Endometrial microvascular endothelial cells (primary cell): ENCODE results near the gene JAML. TPM values are rescaled to one million over a fixed set of nuclear protein-coding genes. Genes with fewer than 3 reads are reported as not detected.

Experiments used
- in situ Hi-C: cut with HindIII; loops from 2 replicates; pipeline ENCODE4 v1.10.0; 2017; ENCODE audit warnings: low sequenced_read_pairs, low pct_unique_long_range_greater_than_20kb; ENCODE audit errors: inconsistent ontology term
- total RNA-seq: library from RNA; depleted of rRNA; stranded (reverse); fragments of >200 nt; gene quantifications from one replicate; pipeline ENCODE4 v1.2.3, GENCODE V29; 2015; ENCODE audit errors: inconsistent ontology term

JAML gene
- total RNA-seq, 1 donor from 2014 or later = not detected

DNA sequence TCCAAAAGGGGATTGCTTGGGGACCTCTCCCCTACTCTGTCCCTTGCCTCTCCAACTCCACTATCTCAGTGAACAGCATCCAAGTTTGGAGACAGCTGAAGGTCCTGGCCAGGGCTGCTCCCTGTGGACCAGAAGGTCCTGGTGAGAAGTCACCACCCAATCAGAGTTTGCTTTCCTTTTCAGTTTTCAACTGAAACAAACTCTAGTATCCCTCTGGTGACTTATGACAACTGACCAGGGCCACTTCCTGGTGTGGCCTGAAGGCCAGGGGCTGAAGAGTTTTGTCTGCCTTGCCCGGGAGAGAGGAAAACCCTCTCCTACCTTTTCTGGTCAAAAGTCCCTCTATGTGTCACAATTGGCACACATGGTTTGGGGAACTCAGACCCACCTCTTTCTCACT is 5.1 kb downstream of the JAML start:
- in situ Hi-C loops = no loop called here

DNA sequence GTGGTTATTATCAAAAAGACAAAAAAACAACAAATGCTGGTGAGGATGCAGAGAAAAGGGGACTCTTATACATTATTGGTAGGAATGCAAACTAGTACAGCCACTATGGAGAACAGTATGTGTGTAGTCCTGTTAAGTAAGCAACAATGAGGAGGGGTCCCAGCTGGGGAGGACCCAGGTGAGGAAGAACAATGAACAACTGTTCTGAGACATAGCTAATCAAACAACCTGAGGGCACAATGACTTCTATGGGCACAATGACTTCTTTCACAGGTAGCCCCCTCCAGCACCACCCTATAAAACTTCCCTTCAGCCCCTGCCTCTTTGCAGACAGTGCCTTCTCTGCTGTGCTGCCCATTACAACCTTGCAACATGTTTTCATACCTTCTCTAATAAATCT is 5.6 kb downstream of the JAML start:
- in situ Hi-C loops = no loop called here

DNA sequence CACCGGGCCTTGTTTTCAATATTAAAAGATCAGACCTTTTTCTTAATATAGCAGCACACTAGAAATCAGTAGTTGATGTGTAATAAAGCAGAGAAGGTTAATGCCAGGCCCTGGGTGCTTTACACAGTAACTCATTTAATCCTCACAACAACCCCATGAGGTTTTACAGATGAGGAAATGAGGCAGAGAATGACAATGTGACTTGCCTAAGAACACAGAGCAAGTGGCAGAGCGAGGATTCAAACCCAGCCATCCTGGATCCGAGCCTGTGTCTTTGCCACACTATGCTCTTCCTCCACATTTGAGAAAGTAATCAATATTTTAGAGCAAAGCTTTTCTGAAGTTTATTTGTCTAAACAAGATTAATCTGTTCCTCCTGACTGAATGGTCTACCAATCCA is 7.2 kb downstream of the JAML start:
- in situ Hi-C loops = no loop called here

DNA sequence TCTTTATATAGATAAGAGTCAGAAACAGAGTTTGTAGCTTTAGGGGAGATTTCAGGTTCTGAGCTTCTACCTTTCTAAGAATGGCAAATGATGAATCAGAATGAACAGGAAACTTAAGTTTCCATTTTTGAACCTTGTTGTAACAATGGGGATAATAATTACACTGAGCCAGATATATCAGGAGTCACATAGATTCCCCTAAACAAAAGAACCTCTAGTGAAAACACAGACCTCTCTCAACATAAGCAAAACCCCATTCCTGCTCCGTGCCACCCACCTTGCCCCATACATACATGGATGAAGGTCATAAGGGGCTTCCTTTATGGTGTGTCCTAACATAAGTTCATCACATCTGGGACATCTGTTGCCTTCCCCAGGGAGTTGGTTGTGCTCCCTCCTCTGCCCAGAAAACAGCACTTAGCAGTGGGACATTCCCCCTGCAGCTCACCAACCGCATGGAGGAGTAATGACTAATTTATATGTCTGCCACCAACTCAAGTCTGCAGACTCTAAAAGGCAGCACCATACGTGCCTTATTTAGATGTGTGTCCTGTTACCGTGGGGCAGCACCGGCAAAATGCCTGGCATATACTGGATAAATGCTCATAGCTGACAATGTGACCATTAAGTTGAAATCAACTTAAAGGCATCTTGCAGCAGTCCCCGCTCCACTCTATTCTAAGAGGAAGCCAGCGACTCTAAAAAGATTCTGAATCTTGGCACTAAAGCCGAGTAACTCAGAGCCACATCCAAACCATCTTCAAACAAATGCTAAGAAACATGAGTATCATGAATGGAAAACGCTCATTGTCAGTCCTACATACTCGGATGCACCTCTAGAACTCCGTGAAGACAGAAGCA is 8.0 kb downstream of the JAML start:
- in situ Hi-C loops = no loop called here

DNA sequence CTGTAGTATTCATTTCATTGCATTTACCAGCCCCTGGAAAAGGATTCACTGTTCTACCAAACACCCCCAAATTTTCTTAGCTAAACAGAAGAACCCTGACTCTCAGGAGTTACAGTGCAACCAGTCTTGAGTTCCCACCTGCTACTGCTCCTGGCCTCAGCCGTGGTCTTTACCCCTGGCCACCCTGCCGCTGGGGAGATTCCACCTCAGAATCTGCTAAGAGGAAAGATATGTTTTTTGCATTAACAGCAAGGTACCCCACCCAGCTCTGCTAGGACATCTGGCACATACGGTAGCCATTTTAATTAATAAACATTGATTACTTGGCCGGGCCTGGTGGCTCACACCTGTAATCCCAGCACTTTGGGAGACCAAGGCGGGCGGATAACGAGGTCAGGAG is 9.0 kb downstream of the JAML start:
- in situ Hi-C loops = no loop called here

DNA sequence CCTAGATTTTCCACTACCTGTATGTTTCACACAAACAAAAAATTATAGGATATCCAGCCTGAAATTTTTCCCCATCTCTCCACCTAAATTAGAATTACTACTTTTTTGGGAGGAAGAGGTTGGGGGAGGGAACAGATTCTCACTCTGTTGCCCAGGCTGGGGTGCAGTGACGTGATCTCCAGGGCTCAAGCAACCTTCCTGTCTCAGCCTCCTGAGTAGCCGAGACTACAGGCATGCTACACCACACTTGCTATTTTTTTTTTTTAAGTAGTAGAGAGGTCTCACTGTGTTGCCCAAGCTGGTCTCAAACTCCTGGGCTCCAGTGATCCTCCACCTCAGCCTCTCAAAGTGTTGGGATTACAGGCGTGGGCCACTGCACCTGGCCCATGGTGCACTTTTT is 9.5 kb downstream of the JAML start:
- in situ Hi-C loops = no loop called here

DNA sequence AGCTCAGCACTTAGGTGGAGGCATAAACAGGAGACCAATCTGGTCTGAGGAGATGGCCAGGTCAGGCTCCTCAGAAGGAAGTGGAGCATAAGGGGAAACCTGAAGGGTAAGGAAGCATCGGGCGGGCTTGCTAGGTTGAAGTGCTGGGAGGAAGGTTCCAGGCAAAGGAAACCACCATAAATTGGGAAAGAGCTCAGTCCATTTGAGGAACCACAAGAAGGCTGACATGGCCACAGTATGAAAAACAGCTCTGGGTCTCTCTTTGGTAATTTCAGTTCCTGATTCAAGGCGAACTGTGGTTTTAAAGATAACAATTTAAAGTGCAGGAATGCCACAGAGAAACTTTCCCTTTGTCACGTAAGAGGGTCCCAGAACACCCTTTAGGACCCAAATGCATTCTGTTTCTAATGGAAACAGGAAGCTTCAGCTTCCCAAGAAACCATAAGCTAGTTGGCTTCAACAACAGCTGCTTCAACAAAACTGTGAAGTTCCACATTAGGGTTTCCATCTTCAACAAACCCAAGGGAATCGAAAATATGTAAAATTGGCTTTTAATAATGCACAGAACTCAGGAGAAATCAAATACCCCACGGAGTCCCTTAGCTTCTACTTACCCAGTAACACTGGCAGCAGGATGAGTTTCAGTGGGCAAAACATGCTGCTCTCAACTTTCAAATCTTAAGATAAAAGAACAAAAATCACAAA is 10.4 kb downstream of the JAML start:
- in situ Hi-C loops = no loop called here

DNA sequence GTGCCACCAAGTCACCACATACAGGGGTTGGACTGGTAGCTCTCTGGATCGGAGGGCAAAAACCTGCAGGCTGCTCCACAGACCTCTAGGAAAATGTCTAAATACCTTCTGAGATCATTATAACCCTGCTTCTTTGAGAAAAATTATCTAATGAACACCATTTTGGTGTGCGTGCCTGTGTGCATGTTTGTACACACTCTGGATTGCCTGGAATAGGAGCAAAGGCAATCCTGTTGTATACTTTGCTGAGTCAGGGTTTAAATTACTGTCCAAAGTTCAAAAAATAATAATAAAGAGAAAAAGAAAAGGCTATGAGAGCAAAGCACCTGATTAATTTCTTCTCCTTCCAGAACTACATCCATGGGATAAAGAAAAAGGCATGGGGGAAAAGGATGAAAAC is 11.0 kb downstream of the JAML start:
- in situ Hi-C loops = no loop called here

DNA sequence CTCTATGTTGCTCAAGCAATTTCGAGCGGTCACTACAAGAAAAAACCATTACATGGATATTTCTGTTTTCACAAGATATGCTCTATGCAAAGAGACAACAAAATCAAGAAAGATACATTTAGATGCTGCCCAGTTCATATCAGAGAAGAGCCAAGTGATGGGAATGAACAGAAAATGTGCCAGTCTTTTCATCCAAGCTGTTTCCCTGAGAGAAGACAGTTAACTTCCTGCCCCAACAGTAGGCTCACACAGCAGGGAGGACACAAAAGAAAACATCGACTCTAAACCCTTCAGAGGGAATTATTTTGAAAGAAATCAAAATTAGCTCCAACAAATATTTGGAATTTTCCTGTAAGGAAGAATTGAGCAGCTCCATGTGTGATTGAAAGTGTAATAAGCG is 11.6 kb downstream of the JAML start:
- in situ Hi-C loops = no loop called here

DNA sequence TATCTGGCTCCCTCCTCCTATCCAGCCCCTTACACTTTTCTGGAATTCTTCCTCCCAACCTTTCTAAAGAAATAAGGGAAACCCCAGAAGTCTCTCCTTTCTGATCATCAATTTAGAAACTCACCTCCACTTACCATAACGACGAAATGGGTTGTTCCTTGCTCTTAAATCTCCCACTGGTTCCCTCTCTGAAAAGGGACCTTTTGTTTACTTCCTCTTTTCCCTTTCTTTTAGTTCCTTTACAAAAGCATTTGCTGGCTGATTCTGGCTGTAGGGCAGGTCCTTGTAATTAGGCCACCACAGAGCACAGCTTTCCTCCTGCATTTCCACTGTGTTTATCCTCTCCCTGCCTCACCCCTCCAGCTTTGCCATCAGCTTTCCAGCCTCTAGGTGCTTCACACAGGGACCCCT is 12.0 kb downstream of the JAML start:
- in situ Hi-C loops = no loop called here

DNA sequence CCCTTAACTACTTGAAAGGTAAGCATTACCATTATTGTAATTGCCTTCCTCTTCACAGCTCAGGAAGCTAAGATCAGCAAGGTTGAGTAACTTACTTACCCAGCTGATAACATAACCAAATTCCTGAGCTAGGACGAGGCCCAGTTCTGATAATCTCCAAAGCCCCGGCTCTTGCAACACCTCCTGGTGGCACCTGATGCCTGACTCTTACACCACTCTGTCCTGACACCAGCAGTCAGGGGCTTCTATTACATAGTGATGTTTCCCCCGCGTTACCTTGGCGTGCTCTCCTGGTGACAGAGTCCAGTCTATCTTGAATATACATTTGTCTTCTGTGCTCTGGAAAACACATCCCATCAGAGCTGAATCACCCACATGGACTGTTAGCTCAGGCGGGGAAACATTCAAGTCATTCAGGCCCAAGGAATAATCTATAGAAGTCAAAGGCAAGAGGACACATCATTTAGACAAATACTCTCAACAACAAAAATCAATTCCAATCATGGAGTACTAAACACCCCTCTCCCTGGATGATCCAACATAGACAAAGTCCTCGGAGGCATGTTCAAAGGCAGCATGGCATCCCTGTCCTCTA is 12.6 kb downstream of the JAML start:
- in situ Hi-C loops = no loop called here

DNA sequence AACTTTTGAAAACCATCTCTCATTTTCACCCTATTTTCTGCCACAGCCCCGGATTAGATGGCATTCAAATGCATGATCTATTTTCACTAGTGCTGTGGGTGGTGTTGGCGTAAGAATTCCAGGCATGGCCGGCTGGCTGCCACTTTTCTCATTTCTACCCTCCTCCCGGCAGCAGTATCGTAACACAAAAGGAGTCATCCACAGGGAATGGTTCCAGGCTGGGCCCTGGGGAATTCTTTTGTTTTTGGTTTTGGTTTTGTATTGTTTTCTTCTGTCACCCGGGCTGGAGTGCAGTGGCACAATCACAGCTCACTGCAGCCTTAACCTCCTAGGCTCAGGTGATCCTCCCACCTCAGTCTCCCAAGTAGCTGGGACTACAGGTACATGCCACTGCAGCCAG is 13.8 kb downstream of the JAML start:
- in situ Hi-C loops = no loop called here

DNA sequence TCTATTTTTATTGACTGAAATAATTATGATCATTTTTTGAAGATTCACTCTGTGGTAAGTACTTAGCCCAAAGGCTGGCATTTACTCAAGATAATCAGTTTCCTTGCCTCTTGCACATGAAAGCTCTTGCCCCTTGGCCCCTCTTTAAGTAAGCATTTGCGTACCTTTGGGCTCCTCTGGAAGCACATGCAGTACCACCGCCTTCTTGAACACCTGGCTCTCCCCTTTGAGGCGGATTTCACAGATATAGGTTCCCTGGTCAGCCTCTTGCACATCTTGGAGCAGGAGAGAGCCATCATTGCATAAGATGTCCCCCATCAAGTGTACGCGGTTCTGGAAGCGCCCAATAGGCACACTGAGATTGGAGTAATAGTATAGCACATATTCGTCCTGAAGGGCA is 14.5 kb downstream of the JAML start:
- in situ Hi-C loops = no loop called here

DNA sequence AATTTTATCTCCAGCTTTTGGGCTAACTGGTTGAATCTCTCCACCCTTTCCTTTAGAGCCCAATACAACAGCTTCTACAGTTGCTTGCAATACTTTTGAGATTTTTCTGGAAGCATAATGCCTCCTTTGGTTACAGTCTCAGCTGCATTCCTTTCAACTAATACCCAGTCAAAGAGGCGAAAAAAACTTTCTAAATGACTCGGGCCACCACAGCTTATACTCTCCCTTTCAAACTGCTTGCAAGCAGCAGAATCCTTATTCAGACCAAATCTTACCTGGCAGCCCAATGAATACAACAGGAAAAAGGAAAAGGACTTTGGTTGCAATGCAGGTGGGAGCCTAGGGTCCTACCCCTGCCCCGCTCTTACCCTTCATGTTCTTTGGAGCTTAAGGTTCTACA is 15.8 kb downstream of the JAML start:
- in situ Hi-C loops = no loop called here

DNA sequence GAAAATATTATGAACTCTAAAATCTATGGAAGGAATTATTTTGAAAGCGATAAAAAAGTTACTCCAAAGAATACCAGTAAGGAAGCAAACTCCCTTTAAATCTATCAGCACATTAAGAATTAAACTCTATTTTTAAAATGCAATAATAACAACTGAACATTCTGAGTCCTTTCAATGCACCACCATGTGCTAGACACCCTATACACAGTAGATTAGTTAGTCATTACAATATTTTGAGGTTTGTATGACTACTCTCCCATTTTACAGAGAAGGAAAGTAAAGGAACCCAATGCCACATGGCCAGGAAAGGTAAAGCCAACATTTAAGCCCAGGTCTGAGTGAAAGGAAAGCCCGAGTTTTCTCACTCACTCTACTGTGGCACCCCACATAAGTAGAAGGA is 17.7 kb downstream of the JAML start:
- in situ Hi-C loops = no loop called here

DNA sequence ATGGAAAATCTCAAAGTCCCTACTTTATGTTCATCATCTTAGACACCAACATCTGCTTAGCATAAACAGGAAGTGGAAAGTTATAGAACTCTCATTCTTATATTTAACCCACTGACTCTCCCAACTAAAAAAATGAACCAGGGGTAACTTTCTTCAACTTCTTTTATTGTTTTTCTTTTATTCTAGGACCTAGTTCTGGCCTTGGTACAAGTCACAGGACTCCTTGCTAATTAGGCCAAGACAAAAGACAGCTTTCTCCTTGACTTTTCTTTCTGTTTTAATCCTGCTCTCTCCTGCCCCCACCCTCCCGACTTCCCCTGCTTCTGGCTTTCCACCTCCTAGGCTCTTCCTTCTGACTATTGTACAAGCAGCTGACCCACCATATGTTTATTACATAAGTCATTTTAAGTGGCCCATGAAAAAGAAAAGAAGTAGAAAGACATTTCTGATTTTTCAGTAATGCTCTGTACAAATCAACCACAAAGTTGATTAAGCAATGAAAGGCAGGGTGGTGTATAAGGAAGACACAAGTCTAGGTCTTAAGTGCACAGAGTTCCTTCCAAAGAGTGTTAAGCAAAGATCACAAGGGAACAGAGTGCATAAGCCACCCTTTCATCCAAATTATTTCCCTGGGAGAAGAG is 18.3 kb downstream of the JAML start:
- in situ Hi-C loops = no loop called here

DNA sequence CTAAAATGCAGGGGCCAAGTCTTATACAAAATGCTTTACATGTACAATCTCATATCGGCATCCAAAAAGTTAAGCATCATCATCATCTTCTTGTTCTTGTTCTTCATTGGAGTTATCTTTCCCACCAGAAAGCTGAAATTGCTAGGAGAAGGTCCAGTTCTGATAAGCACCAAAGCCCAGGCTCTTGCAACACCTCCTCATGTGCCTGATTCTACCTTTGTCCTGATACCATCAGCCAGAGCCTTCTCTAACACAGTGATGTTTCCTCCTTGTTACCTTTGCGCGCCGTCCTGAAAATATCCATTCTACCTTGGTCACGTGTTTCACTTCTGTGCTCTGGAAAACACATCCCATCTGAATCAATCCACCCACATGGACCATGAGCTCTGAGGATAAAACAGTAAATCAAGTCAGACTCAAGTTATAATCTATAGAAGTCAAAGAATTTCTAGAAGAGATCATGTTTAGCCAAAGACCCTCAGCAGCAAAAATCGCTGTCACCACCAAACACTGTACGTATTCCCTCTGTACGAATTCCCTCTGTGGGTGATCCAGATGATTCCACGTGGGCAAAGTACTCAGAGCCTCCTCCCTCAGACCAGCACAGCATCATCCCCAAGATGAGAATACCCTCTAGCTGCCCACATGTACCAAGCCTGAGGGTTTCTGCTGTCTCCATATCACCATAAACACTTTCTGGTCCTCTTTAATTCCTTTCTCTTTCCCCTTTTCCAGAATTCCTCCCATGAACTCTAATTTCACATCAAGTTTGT is 19.0 kb downstream of the JAML start:
- in situ Hi-C loops = no loop called here

DNA sequence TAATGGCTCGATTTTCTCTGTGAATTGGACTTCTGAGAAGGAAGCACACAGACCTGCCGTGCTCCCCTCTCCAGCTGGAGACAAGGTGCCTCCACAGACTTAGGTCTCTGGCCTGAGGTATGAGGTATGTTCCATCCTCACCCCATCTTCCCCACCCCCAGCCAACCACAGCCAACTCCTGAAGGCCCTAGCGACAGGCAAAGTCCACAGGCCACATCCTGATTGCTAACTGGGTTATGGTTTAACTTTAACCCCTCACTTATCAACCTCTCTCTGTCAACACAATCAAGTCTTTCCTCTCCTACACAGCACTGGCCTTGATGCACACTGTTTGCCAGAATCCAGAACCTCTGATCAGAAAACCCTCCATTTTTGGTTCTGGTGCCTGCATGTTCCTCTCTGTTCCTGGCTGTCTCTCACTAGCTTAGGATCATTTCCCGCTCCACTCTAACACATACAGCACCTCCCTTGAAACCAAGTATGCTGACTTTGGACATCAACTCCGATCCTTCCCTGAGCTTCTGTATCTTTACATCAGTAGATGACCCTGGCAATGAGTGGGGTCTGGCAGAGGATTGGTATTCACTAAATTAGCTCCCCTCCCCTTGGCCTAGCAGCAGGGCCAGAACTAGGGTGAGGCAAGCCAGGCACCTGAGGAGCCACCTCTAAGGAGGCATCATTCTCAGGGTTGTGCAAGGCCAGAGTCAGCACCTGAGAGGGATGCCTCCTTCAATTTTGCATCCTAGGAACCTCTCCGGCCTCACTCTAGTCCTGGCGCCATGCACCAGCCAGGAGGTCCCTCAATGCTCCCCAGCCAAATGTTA is 22.0 kb downstream of the JAML start:
- in situ Hi-C loops = no loop called here
